CD14-positive monocyte (primary cell): ENCODE measurements around the gene PSMB7. TPM values are rescaled to one million over a fixed set of nuclear protein-coding genes. Genes with fewer than 3 reads are reported as not detected.

Source experiments
- DNase-seq, 3 donors: peaks; one replicate each; pipeline ENCODE4 v3.0.0-alpha.2; 2011 to 2022
- H2AFZ ChIP-seq: 2 replicates; pipeline ENCODE4 v1.6.0; 2012; ENCODE audit warnings: mild to moderate bottlenecking, low read depth, low read length, inconsistent platforms; ENCODE audit not compliant: insufficient read depth, poor library complexity, severe bottlenecking
- H3K27ac ChIP-seq, 2 donors: 1 replicate in 1 of 2; 2 replicates in 1 of 2; pipeline ENCODE4 v1.5.1; 2012 to 2013; ENCODE audit warnings: low read length in 2 of 2, control low read depth in 1 of 2, inconsistent platforms in 1 of 2, low read depth in 1 of 2, mild to moderate bottlenecking in 1 of 2
- H3K27me3 ChIP-seq, 2 donors: one replicate each; pipeline versions ENCODE4 v1.6.0 to v1.6.1; 2011 to 2013; ENCODE audit warnings: low read length in 2 of 2; ENCODE audit not compliant: control insufficient read depth in 2 of 2, insufficient read depth in 2 of 2
- H3K36me3 ChIP-seq, 2 donors: replicated peaks in 1 of 2; 1 replicate in 1 of 2; 2 replicates in 1 of 2; pipeline versions ENCODE4 v1.5.1 to v1.6.1; 2012 to 2013; ENCODE audit warnings: low read length in 2 of 2, control low read depth in 1 of 2, inconsistent platforms in 1 of 2, mild to moderate bottlenecking in 1 of 2; ENCODE audit not compliant: insufficient read depth in 2 of 2, control insufficient read depth in 1 of 2
- H3K4me1 ChIP-seq, 2 donors: 1 replicate in 1 of 2; 2 replicates in 1 of 2; pipeline versions ENCODE4 v1.5.1 to v1.6.1; 2012 to 2013; ENCODE audit warnings: low read length in 2 of 2, control low read depth in 1 of 2, inconsistent platforms in 1 of 2, mild to moderate bottlenecking in 1 of 2, moderate library complexity in 1 of 2; ENCODE audit not compliant: insufficient read depth in 2 of 2, control insufficient read depth in 1 of 2
- H3K4me2 ChIP-seq: replicated peaks from 2 replicates; pipeline ENCODE3; 2012; ENCODE audit warnings: low read length, moderate library complexity, mild to moderate bottlenecking; ENCODE audit not compliant: poor library complexity, severe bottlenecking; ENCODE audit errors: extremely low read depth
- H3K4me3 ChIP-seq, 3 experiments: fragments of 200-600 bp in 1 of 3; sonication (generic) in 1 of 3; replicated peaks in 1 of 3; 1 replicate in 2 of 3; 2 replicates in 1 of 3; pipeline ENCODE4 v1.5.1; 2011 to 2013; ENCODE audit warnings: low read length in 3 of 3, mild to moderate bottlenecking in 3 of 3, control low read depth in 2 of 3, low read depth in 2 of 3, inconsistent platforms in 1 of 3, moderate library complexity in 1 of 3
- H3K79me2 ChIP-seq: 2 replicates; pipeline ENCODE4 v1.6.0; 2012; ENCODE audit warnings: mild to moderate bottlenecking, control low read depth, inconsistent platforms, low read length, moderate library complexity; ENCODE audit not compliant: insufficient read depth
- H3K9ac ChIP-seq: 2 replicates; pipeline ENCODE4 v1.6.0; 2017; ENCODE audit warnings: low read length, mild to moderate bottlenecking; ENCODE audit not compliant: insufficient read depth, poor library complexity, severe bottlenecking
- H3K9me3 ChIP-seq, 2 donors: replicated peaks in 1 of 2; 1 replicate in 1 of 2; 2 replicates in 1 of 2; pipeline versions ENCODE4 v1.5.1 to v1.6.1; 2012 to 2013; ENCODE audit warnings: low read length in 2 of 2, control low read depth in 1 of 2; ENCODE audit not compliant: control insufficient read depth in 1 of 2, insufficient read depth in 1 of 2
- H4K20me1 ChIP-seq: 2 replicates; pipeline ENCODE4 v1.6.0; 2012; ENCODE audit warnings: mild to moderate bottlenecking, low read length, control low read depth, moderate library complexity; ENCODE audit not compliant: insufficient read depth
- H3K27ac Mint-ChIP-seq, 7 donors: one replicate each; pipeline ENCODE4 v1.8.0; 2020; ENCODE audit warnings: mild to moderate bottlenecking in 7 of 7, mixed read lengths in 7 of 7, moderate library complexity in 6 of 7, inconsistent platforms in 2 of 7
- H3K27me3 Mint-ChIP-seq, 3 donors: one replicate each; pipeline ENCODE4 v1.8.0; 2021 to 2022; ENCODE audit warnings: low read depth in 3 of 3, mild to moderate bottlenecking in 3 of 3, mixed read lengths in 3 of 3, moderate library complexity in 3 of 3, inconsistent platforms in 1 of 3
- H3K36me3 Mint-ChIP-seq, 2 donors: one replicate each; pipeline ENCODE4 v1.8.0; 2020; ENCODE audit warnings: mixed read lengths in 2 of 2, inconsistent platforms in 1 of 2, mild to moderate bottlenecking in 1 of 2
- H3K4me1 Mint-ChIP-seq: one replicate; pipeline ENCODE4 v1.8.0; 2020; ENCODE audit warnings: mild to moderate bottlenecking, mixed read lengths
- H3K4me3 Mint-ChIP-seq, 2 donors: one replicate each; pipeline ENCODE4 v1.8.0; 2020; ENCODE audit warnings: mild to moderate bottlenecking in 2 of 2, mixed read lengths in 2 of 2, moderate library complexity in 1 of 2
- H3K9me3 Mint-ChIP-seq, 7 donors: one replicate each; pipeline ENCODE4 v1.8.0; 2020 to 2022; ENCODE audit warnings: mixed read lengths in 7 of 7, mild to moderate bottlenecking in 6 of 7, moderate library complexity in 6 of 7, inconsistent platforms in 2 of 7
- CTCF ChIP-seq: fragments of 200-600 bp; IDR thresholded peaks from one replicate; pipeline ENCODE4 v1.8.0; 2022; ENCODE audit warnings: antibody characterized with exemption, mild to moderate bottlenecking
- WGBS: methylation state at CpG from one replicate; pipeline ENCODE4 v1.1.5; 2013; ENCODE audit warnings: missing lambda C conversion rate; ENCODE audit not compliant: insufficient coverage; 5-methylcytosine and 5-hydroxymethylcytosine counted together
- intact Hi-C, 2 donors: fragments of 100-400 bp; cut with micrococcal nuclease; formaldehyde crosslinking; loops; one replicate each; pipeline versions ENCODE4 v1.15.0 to v1.15.1; 2023
- polyA plus RNA-seq, 3 donors: library from polyadenylated mRNA; depleted of rRNA in 1 of 3; unstranded in 2 of 3; stranded (reverse) in 1 of 3; fragments of 300-500 nt in 2 of 3; fragments of >200 nt in 1 of 3; fragmentation: Illumina TruSeq in 2 of 3; gene quantifications; 1 replicate in 2 of 3; 2 replicates in 1 of 3; pipeline ENCODE4 v1.2.3, GENCODE V29; 2012 to 2021

Gene PSMB7
- polyA plus RNA-seq, 3 donors, result 129 to 194 (median 191) TPM

GRCh38 chr9:124335320-124335707 lies 79.9 kb downstream of the PSMB7 start:
- Mint-ChIP-seq H3K27me3 (no peaks in the 10 kb centered on the region), H3K4me3 (no peak overlapping the region), H3K4me1 (no peaks in the 10 kb centered on the region), H3K9me3 (peaks cover 0 to 3% (median 0%) of the 10 kb centered on the region in 7 donors), H3K36me3 (peaks cover 70 to 100% of the 10 kb centered on the region in 2 donors), H3K27ac (no peak overlapping the region)
- Histone ChIP-seq H3K27me3 (no peaks in the 10 kb centered on the region), H4K20me1 (peaks cover 92% of the 10 kb centered on the region), H3K4me1 (no peaks in the 10 kb centered on the region), H3K4me3 (no peak overlapping the region), H3K36me3 (peaks cover 91 to 100% of the 10 kb centered on the region in 2 donors), H2AFZ (no peak overlapping the region), H3K4me2 (no peak overlapping the region), H3K79me2 (peaks cover 6% of the 10 kb centered on the region), H3K27ac (no peak overlapping the region), H3K9me3 (no peaks in the 10 kb centered on the region), H3K9ac (no peak overlapping the region)
- intact Hi-C loops, result no loop called here
- DNase-seq, result no peak
- TF ChIP-seq CTCF, result no peak
- 92% methylated on average over 13 of the region's 14 CpGs for WGBS

- H4K20me1 ChIP-seq, result peaks cover 92% of the 10 kb centered on the region
- peaks cover 3% of the 10 kb centered on the region for H3K79me2 ChIP-seq
- peaks cover 73 to 100% of the 10 kb centered on the region in 2 donors for H3K36me3 Mint-ChIP-seq
- intact Hi-C loops, result no loop called here
- H3K9me3 Mint-ChIP-seq, result peaks cover 0 to 3% (median 0%) of the 10 kb centered on the region in 7 donors
- DNase-seq, result no peak
- H3K4me1 Mint-ChIP-seq, result no peaks in the 10 kb centered on the region
- H3K9ac ChIP-seq, result no peak overlapping the region
- H3K27me3 Mint-ChIP-seq, result no peaks in the 10 kb centered on the region
- no peaks in the 10 kb centered on the region for H3K4me1 ChIP-seq
- TF ChIP-seq CTCF, result no peak
- peaks cover 91 to 100% of the 10 kb centered on the region in 2 donors for H3K36me3 ChIP-seq
- H2AFZ ChIP-seq, result no peak overlapping the region
- H3K4me3 Mint-ChIP-seq, result no peak overlapping the region
- H3K9me3 ChIP-seq, result no peaks in the 10 kb centered on the region
- no peak overlapping the region for H3K27ac ChIP-seq
- WGBS, result 100% methylated on average over 9 of the region's 15 CpGs
- no peaks in the 10 kb centered on the region for H3K27me3 ChIP-seq
- no peak overlapping the region for H3K4me2 ChIP-seq
- no peak overlapping the region for H3K4me3 ChIP-seq
- no peak overlapping the region for H3K27ac Mint-ChIP-seq
Measured at GRCh38 chr9:124334568-124335319, 80.5 kb downstream of the PSMB7 start.
